HepG2 (cell line): ENCODE data around the gene RB1. TPM values are rescaled to one million over a fixed set of nuclear protein-coding genes. Genes with fewer than 3 reads are reported as not detected.

Experiments used
- ATAC-seq: fragments of 200-7000 bp; cut with Tn5 transposase; 3 replicates; pipeline ENCODE4 v1.9.1; 2020; ENCODE audit warnings: mild to moderate bottlenecking, moderate library complexity
- BruUV-seq: library from RNA; stranded (reverse); fragments of 400-500 nt; replicated peaks from 2 replicates; lab custom pipeline; 2021; lab: Mats Ljungman, UMichigan
- CTCF ChIA-PET: fragments of 300-600 bp; formaldehyde crosslinking; extraction: SDS; loops from one replicate; lab custom pipeline; 2021; ENCODE audit warnings: low total read pairs, inconsistent platforms, low intra/inter-chr PET ratio; lab: Yijun Ruan, JAX
- POLR2A ChIA-PET: fragments of 350-600 bp; sonication (Branson Sonifier 250); formaldehyde crosslinking; loops from one replicate; lab custom pipeline; 2020; ENCODE audit warnings: antibody characterized with exemption, inconsistent platforms; lab: Yijun Ruan, JAX
- DNase-seq: peaks from one replicate; pipeline ENCODE4 v3.0.0-alpha.2; 2015; ENCODE audit warnings: low spot score
- FAIRE-seq: peaks from 3 replicates; lab custom pipeline; 2011; peaks lifted over from hg19 to GRCh38; lab: Jason Lieb, UNC
- H2AFZ ChIP-seq: one replicate; pipeline ENCODE4 v1.6.1; 2011; ENCODE audit warnings: low read length, inconsistent platforms
- H3K27ac ChIP-seq: fragments of 300-600 bp; 3 replicates; pipeline ENCODE4 v1.8.0; 2011; ENCODE audit warnings: mixed run types, mild to moderate bottlenecking, mixed read lengths, low read length, inconsistent platforms; ENCODE audit not compliant: insufficient read depth; ENCODE audit errors: extremely low read length
- H3K27me3 ChIP-seq, 2 experiments: fragments of 200-600 bp in 1 of 2; 2 replicates in 1 of 2; 3 replicates in 1 of 2; pipeline versions ENCODE4 v1.6.0 to v1.8.0; 2011; ENCODE audit warnings: low read length in 2 of 2, mild to moderate bottlenecking in 2 of 2, moderate library complexity in 2 of 2, inconsistent platforms in 1 of 2; ENCODE audit not compliant: insufficient read depth in 2 of 2, control insufficient read depth in 1 of 2
- H3K36me3 ChIP-seq, 2 experiments: fragments of 200-600 bp in 1 of 2; replicated peaks in 1 of 2; 2 replicates in 1 of 2; 3 replicates in 1 of 2; pipeline versions ENCODE4 v1.5.1 to v1.8.0; 2011; ENCODE audit warnings: low read length in 2 of 2, inconsistent platforms in 1 of 2; ENCODE audit not compliant: insufficient read depth in 2 of 2, control insufficient read depth in 1 of 2
- H3K4me1 ChIP-seq: 2 replicates; pipeline ENCODE4 v1.5.1; 2012; ENCODE audit warnings: low read length, inconsistent platforms; ENCODE audit not compliant: insufficient read depth
- H3K4me2 ChIP-seq: 2 replicates; pipeline ENCODE4 v1.6.0; 2011; ENCODE audit warnings: low read depth, low read length, inconsistent platforms
- H3K4me3 ChIP-seq, 3 experiments: fragments of 200-600 bp in 1 of 3; sonication (generic), shearing (Covaris generic) in 1 of 3; replicated peaks in 1 of 3; 2 replicates each; pipeline ENCODE4 v1.5.1; 2011 to 2016; ENCODE audit warnings: low read length in 3 of 3, inconsistent platforms in 2 of 3, low read depth in 2 of 3, mild to moderate bottlenecking in 2 of 3, control low read depth in 1 of 3, mixed read lengths in 1 of 3; ENCODE audit not compliant: insufficient read depth in 1 of 3
- H3K79me2 ChIP-seq: one replicate; pipeline ENCODE4 v1.6.1; 2011; ENCODE audit warnings: low read length, inconsistent platforms; ENCODE audit not compliant: insufficient read depth
- H3K9ac ChIP-seq: 2 replicates; pipeline ENCODE4 v1.6.0; 2011; ENCODE audit warnings: mild to moderate bottlenecking, low read depth, low read length, inconsistent platforms; ENCODE audit not compliant: insufficient read depth
- H3K9me3 ChIP-seq: 2 replicates; pipeline ENCODE4 v1.5.1; 2012; ENCODE audit warnings: mild to moderate bottlenecking, low read length
- H4K20me1 ChIP-seq: 2 replicates; pipeline ENCODE4 v1.6.0; 2011; ENCODE audit warnings: inconsistent platforms, mild to moderate bottlenecking, low read length, moderate library complexity; ENCODE audit not compliant: insufficient read depth
- BRD4 ChIP-seq: sonication (generic); formaldehyde crosslinking; IDR thresholded peaks from 2 replicates; pipeline ENCODE4 v1.4.0; 2020; ENCODE audit warnings: missing genetic modification reagents
- JDP2 ChIP-seq: sonication (generic); formaldehyde crosslinking; IDR thresholded peaks from 2 replicates; pipeline ENCODE4 v1.8.1; 2022; ENCODE audit warnings: missing genetic modification reagents, borderline replicate concordance
- JUN ChIP-seq: sonication (generic); formaldehyde crosslinking; IDR thresholded peaks from 2 replicates; pipeline ENCODE4 v1.4.0; 2020; ENCODE audit warnings: mild to moderate bottlenecking, missing genetic modification reagents
- PCBP1 ChIP-seq: fragments of 200-400 bp; formaldehyde crosslinking; IDR thresholded peaks from 2 replicates; pipeline ENCODE4 v1.6.1; 2017; ENCODE audit warnings: mild to moderate bottlenecking, low read depth, low read length, borderline replicate concordance
- PRDM4 ChIP-seq: sonication (generic); formaldehyde crosslinking; IDR thresholded peaks from 2 replicates; pipeline ENCODE4 v1.9.0; 2021; ENCODE audit warnings: missing genetic modification reagents, borderline replicate concordance
- TBX3 ChIP-seq: fragments of 450-650 bp; IDR thresholded peaks from 2 replicates; pipeline ENCODE4 v1.6.1; 2017; ENCODE audit warnings: antibody characterized with exemption, mild to moderate bottlenecking, inconsistent platforms, borderline replicate concordance
- TEAD3 ChIP-seq: optimal IDR thresholded peaks from 2 replicates; pipeline ENCODE3; 2016; ENCODE audit warnings: borderline replicate concordance
- ZNF17 ChIP-seq: sonication (generic); formaldehyde crosslinking; IDR thresholded peaks from 2 replicates; pipeline ENCODE4 v1.5.0; 2020; ENCODE audit warnings: mild to moderate bottlenecking, missing genetic modification reagents
- ZNF614 ChIP-seq: IDR thresholded peaks from 2 replicates; pipeline ENCODE4 v1.6.1; 2018; ENCODE audit warnings: missing biosample characterization, missing genetic modification reagents, inconsistent platforms, borderline replicate concordance
- ZNF737 ChIP-seq: sonication (generic); formaldehyde crosslinking; IDR thresholded peaks from 2 replicates; pipeline ENCODE4 v1.5.0; 2020; ENCODE audit warnings: missing genetic modification reagents, mild to moderate bottlenecking, borderline replicate concordance
- ZNF800 ChIP-seq: sonication (generic); formaldehyde crosslinking; IDR thresholded peaks from 2 replicates; pipeline ENCODE4 v1.4.0; 2020; ENCODE audit warnings: missing genetic modification reagents
- WGBS: methylation state at CpG from one replicate; pipeline ENCODE4 v1.1.6; 2017; ENCODE audit warnings: low lambda C conversion rate; 5-methylcytosine and 5-hydroxymethylcytosine counted together
- in situ Hi-C: cut with HindIII; loops from 2 replicates; pipeline ENCODE4 v1.10.0; 2017; ENCODE audit warnings: low pct_unique_long_range_greater_than_20kb; ENCODE audit not compliant: extremely low pct_ligation_motif_present
- intact Hi-C: fragments of 100-400 bp; cut with micrococcal nuclease; formaldehyde crosslinking; loops from one replicate; pipeline ENCODE4 v1.10.0; 2022; ENCODE audit not compliant: unreplicated experiment
- polyA plus RNA-seq, 8 experiments: library from polyadenylated mRNA; depleted of rRNA in 3 of 8; stranded (reverse) in 7 of 8; unstranded in 1 of 8; fragments of >200 nt; fragmentation: Illumina TruSeq in 4 of 8; extraction: Trizol in 4 of 8; gene quantifications; 2 replicates each; pipeline versions ENCODE4 v1.2.1 to v1.2.3, GENCODE V29; 2011 to 2016; ENCODE audit warnings: low read depth in 4 of 8, missing spikeins in 1 of 8, mixed read lengths in 1 of 8; ENCODE audit not compliant: insufficient read depth in 1 of 8
- total RNA-seq, 5 experiments: library from RNA; depleted of rRNA; stranded (reverse); fragments of >200 nt; fragmentation: Illumina TruSeq; extraction: Trizol; gene quantifications; 2 replicates each; pipeline ENCODE4 v1.2.3, GENCODE V29; 2016; ENCODE audit warnings: low read depth in 1 of 5
- TF ChIP-seq, protein P1 (sequence below): IDR thresholded peaks from 2 replicates; pipeline ENCODE4 v1.6.1; 2012; ENCODE audit warnings: inconsistent platforms
- TF ChIP-seq, protein P2 (sequence below): sonication (generic); formaldehyde crosslinking; IDR thresholded peaks from 2 replicates; pipeline ENCODE4 v1.8.1; 2023; ENCODE audit warnings: mild to moderate bottlenecking, inconsistent platforms, moderate library complexity, missing genetic modification reagents, borderline replicate concordance

RB1 gene
- total and polyA plus RNA-seq, 2 of the 13 experiments (the other 11 are each of a cell fraction or from before 2014, with no cell fraction given), result 15.6 to 23.7 TPM

DNA sequence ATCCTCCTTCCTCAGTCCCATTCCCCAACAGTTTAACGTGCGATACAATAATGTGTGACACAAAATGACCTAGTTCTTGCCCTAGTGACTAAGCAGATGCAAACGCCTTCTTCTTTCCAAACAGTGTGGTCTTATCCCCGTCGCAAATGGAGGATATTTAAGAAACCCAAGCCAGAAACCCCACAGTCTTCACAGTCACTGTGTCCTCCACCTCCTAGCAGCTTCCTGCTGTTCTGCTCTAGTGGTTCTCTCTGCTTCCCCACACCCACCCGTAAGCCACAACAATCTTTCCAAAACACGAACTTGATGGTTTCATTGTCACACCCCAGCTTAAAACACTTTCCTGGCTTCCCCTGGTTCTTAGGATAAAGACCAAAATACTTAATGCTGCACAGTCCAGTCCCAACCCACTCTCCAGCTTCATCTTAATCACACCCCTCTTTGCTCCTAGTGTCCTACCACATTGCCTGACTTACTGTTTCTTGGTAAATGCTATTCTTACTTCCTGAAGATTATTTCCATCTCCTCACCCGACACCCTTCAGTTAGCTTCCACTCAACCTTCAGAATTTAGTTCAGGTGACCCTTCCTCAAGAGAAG is 38.2 kb upstream of the RB1 start:
- no peak overlapping the region for H3K9ac ChIP-seq
- peaks cover 4 to 29% of the 10 kb centered on the region in 2 experiments; a peak in 3 of 5 replicates for H3K36me3 ChIP-seq
- H2AFZ ChIP-seq, result no peak overlapping the region
- no peaks in the 10 kb centered on the region for H3K9me3 ChIP-seq
- no peak for FAIRE-seq
- no peak for TF ChIP-seq ZNF800 (CRISPR knock-in tag)
- TF ChIP-seq BRD4, result no peak
- TF ChIP-seq TEAD3 (CRISPR knock-in tag), result no peak
- TF ChIP-seq TBX3, result no peak
- TF ChIP-seq ZNF17 (CRISPR knock-in tag), result no peak
- TF ChIP-seq, all 625 proteins: peak for 0
- ChIA-PET POLR2A (no interaction called here), CTCF (no interaction called here)
- 97% methylated on average over 8 of the region's 8 CpGs for WGBS
- Histone ChIP-seq H4K20me1 (no peaks in the 10 kb centered on the region), H3K27ac (no peak overlapping the region), H3K4me1 (no peaks in the 10 kb centered on the region), H3K4me2 (no peak overlapping the region), H3K79me2 (no peaks in the 10 kb centered on the region), H3K4me3 (no peak overlapping the region), H3K27me3 (no peaks in the 10 kb centered on the region)
- DNase-seq (no peak), ATAC-seq (no peak; the same call in 2 of the 3 replicates)
- in situ Hi-C loops, result no loop called here
- intact Hi-C loops, result no loop called here
- BruUV-seq, result no TSS peak

- FAIRE-seq (no peak), ATAC-seq (no peak), DNase-seq (no peak)
- BruUV-seq, result no TSS peak
- no peak overlapping the region for H3K4me3 ChIP-seq
- ChIA-PET CTCF (no interaction called here), POLR2A (no interaction called here)
- no peaks in the 10 kb centered on the region for H4K20me1 ChIP-seq
- H2AFZ ChIP-seq, result no peak overlapping the region
- H3K27me3 ChIP-seq, result no peaks in the 10 kb centered on the region
- H3K36me3 ChIP-seq, result peaks cover 3 to 23% of the 10 kb centered on the region in 2 experiments; a peak in 3 of 5 replicates
- no peaks in the 10 kb centered on the region for H3K9me3 ChIP-seq
- H3K79me2 ChIP-seq, result no peaks in the 10 kb centered on the region
- no peak overlapping the region for H3K4me2 ChIP-seq
- intact Hi-C loops, result no loop called here
- in situ Hi-C loops, result no loop called here
- no peak overlapping the region for H3K9ac ChIP-seq
- H3K4me1 ChIP-seq, result no peaks in the 10 kb centered on the region
- H3K27ac ChIP-seq, result no peak overlapping the region
- TF ChIP-seq, protein P1, sequence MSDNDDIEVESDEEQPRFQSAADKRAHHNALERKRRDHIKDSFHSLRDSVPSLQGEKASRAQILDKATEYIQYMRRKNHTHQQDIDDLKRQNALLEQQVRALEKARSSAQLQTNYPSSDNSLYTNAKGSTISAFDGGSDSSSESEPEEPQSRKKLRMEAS, result no peak
- no peak for TF ChIP-seq JUN
- no peak for TF ChIP-seq PCBP1
- no peak for TF ChIP-seq PRDM4 (CRISPR knock-in tag)
- TF ChIP-seq JDP2, result no peak
- no peak for TF ChIP-seq ZNF614 (CRISPR knock-in tag)
- TF ChIP-seq, protein P2, sequence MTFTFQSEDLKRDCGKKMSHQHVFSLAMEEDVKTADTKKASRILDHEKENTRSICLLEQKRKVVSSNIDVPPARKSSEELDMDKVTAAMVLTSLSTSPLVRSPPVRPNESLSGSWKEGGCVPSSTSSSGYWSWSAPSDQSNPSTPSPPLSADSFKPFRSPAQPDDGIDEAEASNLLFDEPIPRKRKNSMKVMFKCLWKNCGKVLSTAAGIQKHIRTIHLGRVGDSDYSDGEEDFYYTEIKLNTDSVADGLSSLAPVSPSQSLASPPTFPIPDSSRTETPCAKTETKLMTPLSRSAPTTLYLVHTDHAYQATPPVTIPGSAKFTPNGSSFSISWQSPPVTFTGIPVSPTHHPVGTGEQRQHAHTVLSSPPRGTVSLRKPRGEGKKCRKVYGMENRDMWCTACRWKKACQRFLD (CRISPR knock-in tag), result no peak
- no peak for TF ChIP-seq ZNF737
Measured at GRCh38 chr13:48266150-48266549, 37.4 kb upstream of the RB1 start.
